Measurements from ENCODE around the gene RAB31.

- TF ChIP-seq EP300 (IDR thresholded peaks at IDR 0.05) (no peak), CTCF (IDR thresholded peaks at IDR 0.05) (no peak), POLR2AphosphoS5 (IDR thresholded peaks at IDR 0.05) (no peak), POLR2A (IDR thresholded peaks at IDR 0.05; ENCODE audit: low read depth) (no peak)
These were observed 8.1 kb downstream of the RAB31 start for GRCh38 chr18:9715978-9716774.

Data from esophagus muscularis mucosa (tissue), 4 donors.